Prostate gland (tissue), 2 donors: ENCODE measurements around the gene MDH2. TPM values are rescaled to one million over a fixed set of nuclear protein-coding genes. Genes with fewer than 3 reads are reported as not detected.
"Not testable (repeated sequence)": the region's sequence is repeated elsewhere in the genome, so short reads cannot be mapped to it uniquely, and the experiment has no call there.

Experiments used
- DNase-seq: peaks from one replicate; pipeline ENCODE4 v3.0.0-alpha.2; 2019; ENCODE audit warnings: low spot score
- H3K27ac ChIP-seq, 2 donors: fragments of 200-600 bp; sonication (generic); 2 replicates each; pipeline ENCODE4 v1.5.1; 2017 to 2019
- H3K27me3 ChIP-seq: fragments of 200-600 bp; sonication (generic); replicated peaks from 2 replicates; pipeline ENCODE4 v1.5.1; 2019; ENCODE audit not compliant: insufficient read depth
- H3K36me3 ChIP-seq, 2 donors: fragments of 200-600 bp; sonication (generic); 1 replicate in 1 of 2; 2 replicates in 1 of 2; pipeline versions ENCODE4 v1.5.1 to v1.8.1; 2017 to 2019
- H3K4me1 ChIP-seq: fragments of 200-600 bp; sonication (generic); replicated peaks from 2 replicates; pipeline ENCODE4 v1.5.1; 2019
- H3K4me3 ChIP-seq, 2 donors: fragments of 200-600 bp; sonication (generic); 2 replicates each; pipeline ENCODE4 v1.5.1; 2017 to 2019
- H3K9me3 ChIP-seq: fragments of 200-600 bp; sonication (generic); 2 replicates; pipeline ENCODE4 v1.5.1; 2017
- CTCF ChIP-seq, 4 experiments: fragments of 200-600 bp in 2 of 4; fragments of 450-650 bp in 2 of 4; sonication (generic) in 2 of 4; IDR thresholded peaks; 1 replicate in 3 of 4; 2 replicates in 1 of 4; pipeline ENCODE4 v1.5.1; 2016 to 2019; ENCODE audit warnings: antibody characterized with exemption in 4 of 4, mild to moderate bottlenecking in 2 of 4, moderate library complexity in 2 of 4
- POLR2A ChIP-seq: fragments of 450-650 bp; IDR thresholded peaks from one replicate; pipeline ENCODE4 v1.6.1; 2016; ENCODE audit warnings: antibody characterized with exemption, mild to moderate bottlenecking
- POLR2AphosphoS5 ChIP-seq: sonication (generic); formaldehyde crosslinking; IDR thresholded peaks from one replicate; pipeline ENCODE4 v1.6.1; 2017; ENCODE audit warnings: antibody characterized with exemption
- WGBS: methylation state at CpG from one replicate; pipeline ENCODE4 v1.1.5; 2018; 5-methylcytosine and 5-hydroxymethylcytosine counted together
- intact Hi-C: fragments of 100-400 bp; cut with DNase I; formaldehyde crosslinking; loops from one replicate; pipeline ENCODE4 v1.14.2; 2022
- total RNA-seq, 2 donors: library from RNA; depleted of rRNA; stranded (reverse); fragments of >200 nt; gene quantifications; one replicate each; pipeline ENCODE4 v1.1.0, GENCODE V29; 2016

The MDH2 gene
- total RNA-seq, 2 donors from 2014 or later = 116 to 117 TPM

DNA sequence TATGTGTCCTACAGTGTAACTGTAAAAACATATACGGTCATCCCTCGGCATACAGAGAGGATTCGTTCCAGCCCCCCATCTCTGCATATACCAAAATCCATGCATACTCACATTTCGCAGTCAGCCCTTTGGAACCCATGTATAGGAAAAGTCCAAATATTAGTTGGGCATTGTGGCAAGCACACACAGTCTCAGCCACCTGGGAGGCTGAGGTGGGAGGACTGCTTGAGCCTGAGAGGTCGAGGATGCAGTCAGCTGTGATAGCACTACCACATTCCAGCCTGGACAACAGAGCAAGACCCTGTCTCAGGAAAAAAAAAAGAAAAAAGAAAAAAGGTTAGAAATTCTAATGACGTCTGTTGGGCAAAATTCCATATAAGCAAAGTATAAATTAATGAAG is 29.1 kb downstream of the MDH2 start:
- Histone ChIP-seq H3K27ac (no peak overlapping the region), H3K4me3 (no peak overlapping the region), H3K27me3 (no peaks in the 10 kb centered on the region), H3K9me3 (no peaks in the 10 kb centered on the region), H3K36me3 (no peaks in the 10 kb centered on the region), H3K4me1 (no peaks in the 10 kb centered on the region)
- no peak for DNase-seq
- WGBS = 94% methylated on average over 6 of the region's 6 CpGs
- intact Hi-C loops = no loop called here
- TF ChIP-seq POLR2AphosphoS5 (no peak), CTCF (IDR thresholded peaks at IDR 0.05) (no peak), POLR2A (no peak)

DNA sequence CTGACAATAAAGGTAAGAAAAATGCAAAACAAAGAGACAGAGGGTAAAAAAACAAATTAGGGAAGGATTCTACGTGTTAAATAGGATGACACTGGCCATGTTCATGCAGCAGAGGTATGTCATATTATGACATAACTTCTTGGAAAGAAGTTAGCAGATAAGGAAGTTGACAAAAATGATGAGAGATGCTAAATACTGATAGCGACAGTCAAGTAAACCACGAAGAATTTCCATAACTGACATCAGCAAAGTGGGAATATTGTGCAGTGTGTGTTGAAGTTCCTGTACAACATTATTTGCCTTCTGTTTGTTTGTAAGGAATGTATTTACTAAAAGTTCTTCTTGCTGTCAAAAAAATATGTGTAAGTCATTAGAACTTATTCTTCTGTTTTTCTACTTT is 29.5 kb downstream of the MDH2 start:
- TF ChIP-seq POLR2AphosphoS5 (no peak), POLR2A (no peak), CTCF (IDR thresholded peaks at IDR 0.05) (no peak)
- DNase-seq = no peak
- H3K4me1 ChIP-seq = no peaks in the 10 kb centered on the region
- intact Hi-C loops = no loop called here
- H3K27me3 ChIP-seq = no peaks in the 10 kb centered on the region
- 35% methylated on average over 3 of the region's 3 CpGs for WGBS
- no peak overlapping the region for H3K4me3 ChIP-seq
- H3K9me3 ChIP-seq = no peaks in the 10 kb centered on the region
- no peak overlapping the region for H3K27ac ChIP-seq
- no peaks in the 10 kb centered on the region for H3K36me3 ChIP-seq

GRCh38 chr7:76080204-76080603 is 32.3 kb downstream of the MDH2 start:
- WGBS = 78% methylated on average over 5 of the region's 5 CpGs
- H3K27me3 ChIP-seq = no peaks in the 10 kb centered on the region
- no peak for DNase-seq

DNA sequence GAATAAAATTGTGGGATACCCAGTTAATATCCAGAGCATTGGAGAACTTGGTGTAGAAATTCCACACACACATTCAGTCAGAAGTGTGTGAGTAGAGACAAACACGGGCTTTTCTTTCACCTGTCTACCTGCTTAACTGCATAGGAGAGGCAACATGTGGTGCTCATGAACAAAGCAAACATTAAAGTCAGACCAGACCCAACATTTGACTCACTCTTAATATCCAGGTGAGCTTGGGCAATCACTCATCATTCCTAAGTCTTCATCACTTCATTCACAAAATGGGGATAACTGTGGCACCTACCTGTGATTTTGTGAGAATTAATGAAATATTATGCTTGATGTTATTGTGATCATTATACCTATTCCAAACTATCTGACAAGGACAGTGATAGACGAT is 36.2 kb downstream of the MDH2 start:
- H3K9me3 ChIP-seq, H3K4me3 ChIP-seq, H3K4me1 ChIP-seq, H3K27ac ChIP-seq, DNase-seq, intact Hi-C loops, H3K36me3 ChIP-seq, H3K27me3 ChIP-seq: not testable (repeated sequence)
- 80% methylated on average over 2 of the region's 2 CpGs for WGBS

More at GRCh38 chr7:76080204-76080603, 32.3 kb downstream of the MDH2 start:
- H3K4me3 ChIP-seq = no peak overlapping the region
- H3K36me3 ChIP-seq = no peaks in the 10 kb centered on the region
- intact Hi-C loops = no loop called here
- H3K4me1 ChIP-seq = no peaks in the 10 kb centered on the region
- no peak overlapping the region for H3K27ac ChIP-seq
- no peak for TF ChIP-seq CTCF (IDR thresholded peaks at IDR 0.05)
- no peak for TF ChIP-seq POLR2A
- no peak for TF ChIP-seq POLR2AphosphoS5
- H3K9me3 ChIP-seq = no peaks in the 10 kb centered on the region

- no peaks in the 10 kb centered on the region for H3K4me1 ChIP-seq
- H3K27ac ChIP-seq = no peak overlapping the region
- TF ChIP-seq CTCF (IDR thresholded peaks at IDR 0.05) (no peak), POLR2AphosphoS5 (no peak), POLR2A (no peak)
- DNase-seq = no peak
- no peaks in the 10 kb centered on the region for H3K9me3 ChIP-seq
- 98% methylated on average over 4 of the region's 4 CpGs for WGBS
- intact Hi-C loops = no loop called here
- H3K27me3 ChIP-seq = no peaks in the 10 kb centered on the region
- H3K4me3 ChIP-seq = no peak overlapping the region
- no peaks in the 10 kb centered on the region for H3K36me3 ChIP-seq
Measured at GRCh38 chr7:76086070-76086469, 38.2 kb downstream of the MDH2 start.

- WGBS = 38% methylated on average over 5 of the region's 5 CpGs
- intact Hi-C loops = not testable (repeated sequence)
Measured at GRCh38 chr7:76087362-76087791, 39.5 kb downstream of the MDH2 start.

More at GRCh38 chr7:76087362-76087791, 39.5 kb downstream of the MDH2 start:
- H3K27ac ChIP-seq, H3K9me3 ChIP-seq, DNase-seq, H3K27me3 ChIP-seq, H3K4me3 ChIP-seq, H3K4me1 ChIP-seq, H3K36me3 ChIP-seq: not testable (repeated sequence)
